HL-60 (cell line): ENCODE results near the gene MDN1.

Source experiments
- DNase-seq, 2 experiments: peaks; one replicate each; pipeline ENCODE4 v3.0.0-alpha.2; 2010 to 2020; ENCODE audit warnings: low read depth in 1 of 2, low spot score in 1 of 2
- H3K27ac ChIP-seq: fragments of 250-450 bp; sonication (Bioruptor Pico); replicated peaks from 2 replicates; pipeline ENCODE4 v1.5.1; 2020; ENCODE audit warnings: mild to moderate bottlenecking, moderate library complexity
- H3K27me3 ChIP-seq: fragments of 250-450 bp; sonication (Bioruptor Pico); 2 replicates; pipeline ENCODE4 v1.5.1; 2021; ENCODE audit warnings: mild to moderate bottlenecking, moderate library complexity; ENCODE audit not compliant: insufficient read depth, poor library complexity, severe bottlenecking
- H3K4me3 ChIP-seq: replicated peaks from 2 replicates; pipeline ENCODE4 v1.5.1; 2011; ENCODE audit warnings: mild to moderate bottlenecking, control low read depth, low read length; ENCODE audit not compliant: insufficient read depth
- CTCF ChIP-seq: IDR thresholded peaks from one replicate; pipeline ENCODE4 v1.5.1; 2011; ENCODE audit warnings: low read length, control low read depth, inconsistent platforms; ENCODE audit not compliant: insufficient read depth
- GABPA ChIP-seq: IDR thresholded peaks from 2 replicates; pipeline ENCODE4 v1.6.1; 2012; ENCODE audit warnings: low read depth
- POLR2AphosphoS5 ChIP-seq: IDR thresholded peaks from 2 replicates; pipeline ENCODE4 v1.6.1; 2012; ENCODE audit warnings: low read depth
- REST ChIP-seq: IDR thresholded peaks from 2 replicates; pipeline ENCODE4 v1.6.1; 2012; ENCODE audit warnings: low read depth; ENCODE audit not compliant: insufficient replicate concordance
- SPI1 ChIP-seq: IDR thresholded peaks from 2 replicates; pipeline ENCODE4 v1.6.1; 2012; ENCODE audit warnings: low read depth, mild to moderate bottlenecking, borderline replicate concordance

MDN1 gene

GRCh38 chr6:89716532-89716931 is 103.1 kb downstream of the MDN1 start:
- H3K27ac ChIP-seq = no peak overlapping the region
- no peaks in the 10 kb centered on the region for H3K27me3 ChIP-seq
- no peak overlapping the region for H3K4me3 ChIP-seq
- DNase-seq = no peak
- no peak for TF ChIP-seq REST
- TF ChIP-seq SPI1 = no peak
- no peak for TF ChIP-seq CTCF
- TF ChIP-seq POLR2AphosphoS5 = no peak
- no peak for TF ChIP-seq GABPA

GRCh38 chr6:89711801-89712200 is 107.8 kb downstream of the MDN1 start:
- Histone ChIP-seq H3K27me3 (no peaks in the 10 kb centered on the region), H3K4me3 (no peak overlapping the region), H3K27ac (no peak overlapping the region)
- DNase-seq = no peak
- no peak for TF ChIP-seq CTCF

GRCh38 chr6:89708316-89708715 is 111.3 kb downstream of the MDN1 start:
- Histone ChIP-seq H3K4me3 (no peak overlapping the region), H3K27me3 (no peaks in the 10 kb centered on the region), H3K27ac (no peak overlapping the region)
- no peak for DNase-seq
- no peak for TF ChIP-seq GABPA
- TF ChIP-seq CTCF = no peak
- TF ChIP-seq REST = no peak
- TF ChIP-seq SPI1 = no peak
- TF ChIP-seq POLR2AphosphoS5 = no peak

- no peak overlapping the region for H3K27ac ChIP-seq
- no peaks in the 10 kb centered on the region for H3K27me3 ChIP-seq
- TF ChIP-seq CTCF = no peak
- no peak for TF ChIP-seq POLR2AphosphoS5
- TF ChIP-seq SPI1 = no peak
- TF ChIP-seq GABPA = no peak
- no peak for DNase-seq
- no peak overlapping the region for H3K4me3 ChIP-seq
Measured at GRCh38 chr6:89707766-89708165, 111.8 kb downstream of the MDN1 start.
